Neutrophil (primary cell): Measurements from ENCODE around the gene OCA2.

Experiments used
- H3K27ac ChIP-seq: fragments of 200-600 bp; sonication (generic); 2 replicates; pipeline ENCODE4 v1.5.1; 2016; ENCODE audit warnings: mild to moderate bottlenecking, moderate library complexity
- H3K27me3 ChIP-seq: fragments of 200-600 bp; sonication (generic); 2 replicates; pipeline ENCODE4 v1.6.0; 2016; ENCODE audit warnings: mild to moderate bottlenecking
- H3K36me3 ChIP-seq: fragments of 200-600 bp; sonication (generic); 2 replicates; pipeline ENCODE4 v1.5.1; 2017
- H3K4me1 ChIP-seq, 2 experiments: fragments of 200-600 bp in 1 of 2; sonication (generic) in 1 of 2; 1 replicate in 1 of 2; 2 replicates in 1 of 2; pipeline versions ENCODE4 v1.5.1 to v1.6.1; 2013 to 2016; ENCODE audit warnings: low read depth in 1 of 2, low read length in 1 of 2, mild to moderate bottlenecking in 1 of 2, moderate library complexity in 1 of 2; ENCODE audit not compliant: control insufficient read depth in 1 of 2, insufficient read depth in 1 of 2
- H3K4me3 ChIP-seq, 2 experiments: fragments of 200-600 bp in 1 of 2; sonication (generic) in 1 of 2; 1 replicate in 1 of 2; 2 replicates in 1 of 2; pipeline ENCODE4 v1.5.1; 2013 to 2016; ENCODE audit warnings: low read depth in 1 of 2, low read length in 1 of 2, mild to moderate bottlenecking in 1 of 2, moderate library complexity in 1 of 2
- H3K9me3 ChIP-seq: fragments of 200-600 bp; sonication (generic); 2 replicates; pipeline ENCODE4 v1.5.1; 2016
- TF ChIP-seq, protein P1 (sequence below): fragments of 200-600 bp; sonication (generic); IDR thresholded peaks from 2 replicates; pipeline ENCODE4 v1.5.1; 2016; ENCODE audit warnings: antibody characterized with exemption

OCA2 gene

DNA sequence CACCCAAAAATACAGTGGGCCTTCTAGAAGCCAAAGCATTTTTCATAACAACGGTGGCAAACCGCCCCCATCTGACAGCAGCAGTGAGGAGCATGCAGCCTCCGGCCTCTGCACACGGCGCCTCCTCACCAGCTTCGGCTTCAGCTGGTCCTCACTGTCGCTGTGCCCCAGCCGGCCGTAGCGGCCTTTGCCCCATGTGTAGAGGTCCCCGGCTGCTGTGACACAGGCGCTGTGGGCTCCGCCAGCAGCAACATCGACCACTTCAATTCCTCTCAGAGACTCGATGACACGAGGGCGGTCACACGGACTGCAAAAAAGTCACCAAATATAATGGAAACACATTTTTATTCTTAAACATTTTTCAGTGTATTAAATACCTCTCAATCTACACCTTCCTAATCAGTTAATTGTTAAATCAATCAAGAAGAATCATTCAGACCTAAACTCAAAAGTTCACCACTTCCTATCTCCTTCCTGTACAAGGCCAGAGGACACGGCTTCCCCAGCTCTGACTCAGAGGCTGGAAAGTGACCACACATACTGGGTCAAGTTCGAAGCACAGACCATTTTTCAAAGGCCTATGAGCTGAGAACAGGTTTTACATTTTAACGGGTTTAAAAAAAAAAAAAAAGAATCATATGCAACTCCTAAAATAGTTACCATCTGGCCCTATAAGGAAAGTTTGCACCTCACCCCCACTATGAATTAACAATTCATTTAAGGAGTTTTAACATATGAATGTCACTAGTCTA, 33.6 kb upstream of the OCA2 start:
- Histone ChIP-seq H3K4me3 (no peak overlapping the region), H3K36me3 (peaks cover 13% of the 10 kb centered on the region), H3K27ac (no peak overlapping the region)

DNA sequence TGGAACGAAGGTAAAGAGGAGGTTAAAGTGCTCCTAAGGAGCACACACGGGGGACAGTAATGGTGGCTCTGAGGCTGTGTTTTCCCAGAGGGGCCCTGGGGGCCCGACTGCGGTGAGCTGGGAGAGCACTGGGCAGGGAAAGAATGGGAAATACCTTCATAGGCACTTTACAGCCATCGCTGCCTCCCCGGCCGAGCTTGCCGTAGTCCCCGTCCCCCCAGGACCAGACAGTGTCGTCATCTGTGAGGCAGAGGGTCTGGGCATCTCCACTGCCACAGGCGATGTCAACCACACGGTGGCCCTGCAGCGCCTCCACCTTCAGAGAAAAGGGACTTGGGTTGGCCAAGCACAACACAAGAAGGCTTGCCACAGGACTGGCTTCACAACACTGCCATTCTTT, 32.8 kb upstream of the OCA2 start:
- H3K36me3 ChIP-seq = peaks cover 13% of the 10 kb centered on the region
- H3K27ac ChIP-seq = no peak overlapping the region
- TF ChIP-seq, protein P1, sequence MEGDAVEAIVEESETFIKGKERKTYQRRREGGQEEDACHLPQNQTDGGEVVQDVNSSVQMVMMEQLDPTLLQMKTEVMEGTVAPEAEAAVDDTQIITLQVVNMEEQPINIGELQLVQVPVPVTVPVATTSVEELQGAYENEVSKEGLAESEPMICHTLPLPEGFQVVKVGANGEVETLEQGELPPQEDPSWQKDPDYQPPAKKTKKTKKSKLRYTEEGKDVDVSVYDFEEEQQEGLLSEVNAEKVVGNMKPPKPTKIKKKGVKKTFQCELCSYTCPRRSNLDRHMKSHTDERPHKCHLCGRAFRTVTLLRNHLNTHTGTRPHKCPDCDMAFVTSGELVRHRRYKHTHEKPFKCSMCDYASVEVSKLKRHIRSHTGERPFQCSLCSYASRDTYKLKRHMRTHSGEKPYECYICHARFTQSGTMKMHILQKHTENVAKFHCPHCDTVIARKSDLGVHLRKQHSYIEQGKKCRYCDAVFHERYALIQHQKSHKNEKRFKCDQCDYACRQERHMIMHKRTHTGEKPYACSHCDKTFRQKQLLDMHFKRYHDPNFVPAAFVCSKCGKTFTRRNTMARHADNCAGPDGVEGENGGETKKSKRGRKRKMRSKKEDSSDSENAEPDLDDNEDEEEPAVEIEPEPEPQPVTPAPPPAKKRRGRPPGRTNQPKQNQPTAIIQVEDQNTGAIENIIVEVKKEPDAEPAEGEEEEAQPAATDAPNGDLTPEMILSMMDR = no peak
- no peaks in the 10 kb centered on the region for H3K9me3 ChIP-seq
- peaks cover 48 to 65% of the 10 kb centered on the region in 2 experiments for H3K4me1 ChIP-seq
- H3K27me3 ChIP-seq = no peaks in the 10 kb centered on the region
- no peak overlapping the region for H3K4me3 ChIP-seq

More for the DNA sequence above, 33.6 kb upstream of the OCA2 start:
- H3K27me3 ChIP-seq = no peaks in the 10 kb centered on the region
- TF ChIP-seq, protein P1 = no peak
- no peaks in the 10 kb centered on the region for H3K9me3 ChIP-seq
- H3K4me1 ChIP-seq = peaks cover 56 to 67% of the 10 kb centered on the region in 2 experiments

DNA sequence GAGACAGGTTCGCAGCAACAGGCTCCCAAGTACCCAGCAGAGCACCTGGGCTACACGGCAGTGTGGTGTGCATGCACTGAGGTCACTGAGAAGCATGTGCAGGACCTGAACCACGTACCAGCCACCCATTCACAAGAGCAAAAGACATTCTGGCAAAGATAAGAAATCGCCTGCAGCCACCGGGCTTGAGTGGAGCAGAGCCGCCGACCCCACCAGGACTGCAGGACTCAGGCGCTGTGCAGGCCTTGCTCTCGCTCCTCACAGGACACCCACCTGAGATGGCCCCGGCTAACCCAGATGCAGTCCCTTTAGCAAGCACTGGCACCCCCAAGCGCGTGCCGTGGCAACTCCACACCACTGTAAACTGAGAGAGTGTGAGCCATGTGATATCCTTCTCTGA, 32.3 kb upstream of the OCA2 start:
- H3K27me3 ChIP-seq = no peaks in the 10 kb centered on the region
- peaks cover 13% of the 10 kb centered on the region for H3K36me3 ChIP-seq
- no peak overlapping the region for H3K4me3 ChIP-seq
- H3K27ac ChIP-seq = no peak overlapping the region
- peaks cover 44 to 61% of the 10 kb centered on the region in 2 experiments for H3K4me1 ChIP-seq
- TF ChIP-seq, protein P1 = no peak
- no peaks in the 10 kb centered on the region for H3K9me3 ChIP-seq

DNA sequence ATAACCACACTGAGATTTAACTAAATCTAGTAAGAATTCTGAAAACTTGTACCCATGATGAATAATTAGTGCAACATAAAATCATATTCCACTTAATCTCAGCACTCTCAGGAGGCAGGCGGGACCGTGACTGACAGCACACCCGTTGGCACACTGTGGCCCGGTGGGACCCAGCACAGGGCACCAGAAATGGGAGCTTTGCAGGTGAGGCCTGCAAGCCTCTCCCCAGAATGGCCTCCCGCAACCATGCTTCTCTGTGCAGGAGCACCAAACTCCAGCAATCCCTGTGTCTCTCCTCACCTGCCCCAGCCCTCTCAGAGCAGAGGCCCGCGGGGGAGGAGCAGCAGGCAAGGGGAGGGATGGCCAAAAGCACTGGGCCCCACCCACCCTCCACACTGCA, 31.5 kb upstream of the OCA2 start:
- H3K36me3 ChIP-seq = peaks cover 13% of the 10 kb centered on the region

DNA sequence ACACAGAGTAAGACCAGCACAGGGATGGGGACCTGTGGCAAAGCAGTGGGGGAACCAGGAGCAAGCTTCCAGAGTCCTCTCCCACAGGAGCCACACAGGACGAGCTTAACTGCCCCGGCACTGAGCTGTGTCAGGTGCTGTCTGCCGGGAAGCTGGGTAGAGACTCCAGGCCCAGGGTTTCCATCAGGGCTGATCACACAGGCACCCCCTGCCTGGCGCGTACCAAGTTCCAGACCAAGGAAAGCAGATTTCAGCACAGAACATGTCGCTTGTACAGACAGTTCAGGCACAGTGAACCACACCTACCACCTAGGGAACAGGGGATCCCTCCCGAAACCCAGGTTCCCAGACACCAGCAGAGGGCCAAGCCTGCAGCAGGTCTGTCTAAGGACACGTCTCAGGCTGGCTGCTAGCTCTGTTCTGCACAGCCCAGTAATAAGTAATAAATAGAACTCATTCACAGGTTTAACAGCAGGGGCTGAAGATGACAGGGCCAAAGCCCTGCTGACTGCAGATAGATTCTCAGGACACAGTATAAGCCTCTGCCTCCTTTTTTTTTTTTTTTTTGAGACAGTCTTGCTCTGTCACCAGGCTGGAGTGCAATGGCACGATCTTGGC, 30.2 kb upstream of the OCA2 start:
- Histone ChIP-seq H3K9me3 (no peaks in the 10 kb centered on the region), H3K4me3 (no peak overlapping the region), H3K27me3 (no peaks in the 10 kb centered on the region), H3K27ac (no peak overlapping the region), H3K4me1 (peaks cover 28 to 43% of the 10 kb centered on the region in 2 experiments), H3K36me3 (peaks cover 19% of the 10 kb centered on the region)
- TF ChIP-seq, protein P1 = no peak

More for the DNA sequence above, 31.5 kb upstream of the OCA2 start:
- Histone ChIP-seq H3K4me3 (no peak overlapping the region), H3K4me1 (peaks cover 41 to 56% of the 10 kb centered on the region in 2 experiments), H3K27ac (no peak overlapping the region), H3K27me3 (no peaks in the 10 kb centered on the region), H3K9me3 (no peaks in the 10 kb centered on the region)
- TF ChIP-seq, protein P1 = no peak
